Measurements from ENCODE around the gene KREMEN2.

Gene KREMEN2

DNA sequence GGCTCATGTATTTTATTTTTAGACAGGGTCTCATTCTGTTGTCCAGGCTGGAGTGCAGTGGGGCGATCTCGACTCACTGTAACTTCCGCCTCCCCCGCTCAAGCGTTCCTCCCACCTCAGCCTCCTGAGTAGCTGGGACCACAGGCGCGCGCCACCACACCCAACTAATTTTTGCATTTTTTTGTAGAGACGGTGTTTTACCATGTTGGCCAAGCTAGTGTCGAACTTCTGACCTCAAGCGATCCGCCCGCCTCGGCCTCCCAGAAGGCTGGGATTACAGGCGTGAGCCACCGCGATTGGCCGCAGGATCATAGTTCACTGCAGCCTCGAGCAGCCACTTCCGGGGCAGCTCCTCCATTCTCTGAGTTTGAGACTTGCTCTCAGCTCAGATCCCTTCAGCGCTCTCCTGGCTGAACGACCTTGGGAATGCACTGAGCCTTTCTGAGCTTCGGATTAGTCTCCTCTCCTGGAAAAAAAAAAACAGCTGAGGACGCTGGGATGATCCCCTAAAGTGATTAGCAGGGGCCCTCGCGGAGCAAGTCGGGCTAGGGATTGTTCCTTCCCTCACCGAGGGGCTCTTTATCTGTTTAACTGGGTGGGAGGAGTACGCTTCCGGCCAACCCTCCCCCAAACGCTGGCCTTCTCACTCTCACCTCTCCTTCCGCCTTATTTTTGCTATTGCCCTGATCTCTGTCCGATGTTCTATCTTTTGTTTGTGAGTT lies 17.3 kb downstream of the KREMEN2 start:
- no peak for DNase-seq

- no peak for DNase-seq
These were observed 17.8 kb downstream of the KREMEN2 start for GRCh38 chr16:2981899-2982250.

DNA sequence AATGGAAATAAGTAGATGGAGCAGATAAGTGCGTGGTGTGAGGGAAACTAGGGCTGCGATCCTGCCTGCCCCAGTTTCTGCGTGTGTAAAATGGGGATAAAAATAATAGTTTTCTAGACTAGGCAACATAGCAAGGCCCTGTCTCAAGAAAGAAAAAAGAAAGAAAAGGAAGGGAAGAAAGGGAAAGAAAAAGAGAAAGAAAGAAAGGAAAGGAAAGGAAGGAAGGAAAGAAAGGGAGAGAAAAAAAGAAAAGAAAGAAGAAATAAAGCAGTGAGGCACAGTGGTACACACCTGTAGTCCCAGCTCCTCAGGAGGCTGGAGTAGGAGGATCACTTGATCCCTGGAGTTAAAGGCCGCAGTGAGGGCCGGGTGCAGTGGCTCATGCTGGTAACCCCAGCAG lies 18.3 kb downstream of the KREMEN2 start:
- DNase-seq, result no peak

DNA sequence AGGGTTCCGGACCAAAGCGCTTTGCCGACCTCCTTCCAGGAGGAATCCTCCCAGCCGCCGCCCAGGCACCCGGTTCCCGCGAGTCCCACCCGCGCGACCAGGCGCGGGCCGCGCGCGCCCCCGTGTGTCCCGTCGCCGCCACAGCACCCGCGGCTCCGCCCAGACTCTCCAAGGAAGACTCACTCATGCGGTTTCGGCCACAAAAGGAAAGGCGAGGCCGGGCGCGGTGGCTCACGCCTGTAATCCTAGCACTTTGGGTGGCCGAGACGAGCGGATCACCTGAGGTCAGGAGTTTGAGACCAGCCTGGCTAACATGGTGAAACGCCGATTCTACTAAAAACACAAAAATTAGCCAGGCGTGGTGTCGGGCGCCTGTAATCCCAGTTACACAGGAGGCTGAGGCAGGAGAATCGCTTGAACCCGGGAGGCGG lies 19.6 kb downstream of the KREMEN2 start:
- peak; percentile 62 to 79 for DNase-seq

- no peak for DNase-seq
These were observed 21.4 kb downstream of the KREMEN2 start for GRCh38 chr16:2985462-2985861.

GRCh38 chr16:2985893-2986355 lies 21.8 kb downstream of the KREMEN2 start:
- DNase-seq, result no peak

GRCh38 chr16:2986623-2987188 lies 22.6 kb downstream of the KREMEN2 start:
- no peak for DNase-seq

DNA sequence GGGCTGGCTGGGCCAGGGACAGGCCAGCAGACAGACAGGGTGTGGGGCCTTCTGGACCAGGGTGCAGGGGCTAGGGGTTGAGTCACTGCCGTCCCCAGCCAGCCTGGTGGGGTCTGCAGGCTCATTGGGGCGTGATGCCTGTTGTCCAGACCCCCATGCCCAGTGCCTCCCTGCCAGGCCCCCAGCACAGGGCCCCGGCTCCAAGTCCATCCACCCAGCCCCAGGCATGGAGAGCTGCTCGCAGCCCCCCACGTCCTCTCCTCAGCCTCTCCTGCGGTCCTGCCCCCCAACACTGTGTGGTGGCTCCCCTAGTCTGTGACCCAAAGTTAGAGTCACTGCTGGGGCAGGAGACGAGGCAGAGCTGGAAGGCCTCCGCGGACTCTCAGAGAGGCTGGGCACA lies 23.2 kb downstream of the KREMEN2 start:
- no peak for DNase-seq

GRCh38 chr16:2987833-2988232 lies 23.8 kb downstream of the KREMEN2 start:
- no peak for DNase-seq

- no peak for DNase-seq
These were observed 24.6 kb downstream of the KREMEN2 start for GRCh38 chr16:2988590-2989099.

- DNase-seq, result no peak
These were observed 26.8 kb downstream of the KREMEN2 start for GRCh38 chr16:2990891-2991290.

GRCh38 chr16:2991566-2992261 lies 27.6 kb downstream of the KREMEN2 start:
- DNase-seq, result no peak

- no peak for DNase-seq
These were observed 28.5 kb downstream of the KREMEN2 start for GRCh38 chr16:2992383-2993081.

- no peak for DNase-seq
These were observed 32.2 kb downstream of the KREMEN2 start for GRCh38 chr16:2996298-2996697.

GRCh38 chr16:2999929-3000328 lies 35.9 kb downstream of the KREMEN2 start:
- DNase-seq, result no peak

DNA sequence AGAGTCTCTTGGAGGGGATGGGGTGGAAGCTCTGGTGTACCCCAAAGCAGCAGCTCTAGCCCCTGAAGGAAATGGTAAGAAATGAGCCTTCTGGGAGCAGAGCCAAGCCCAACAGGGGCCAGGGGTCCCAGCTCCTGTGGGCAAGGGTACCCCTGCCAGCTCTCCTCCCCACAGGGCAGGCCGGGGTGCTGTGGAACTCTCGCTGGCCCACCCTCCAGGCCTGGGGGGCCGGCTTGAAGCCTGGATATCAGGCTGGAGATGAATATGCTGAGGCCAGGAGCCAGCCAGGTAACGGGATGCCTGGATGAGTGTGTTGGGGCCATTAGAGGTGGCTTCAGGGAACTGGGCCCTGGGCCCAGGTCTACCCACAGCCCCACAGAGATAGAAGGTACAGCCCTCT lies 36.5 kb downstream of the KREMEN2 start:
- no peak for DNase-seq

GRCh38 chr16:3001316-3001715 lies 37.2 kb downstream of the KREMEN2 start:
- no peak for DNase-seq

- peak; percentile 99 for DNase-seq
These were observed 39.7 kb downstream of the KREMEN2 start for GRCh38 chr16:3003582-3004270.

- DNase-seq, result no peak
These were observed 40.2 kb downstream of the KREMEN2 start for GRCh38 chr16:3004319-3004718.

- DNase-seq, result no peak
These were observed 40.8 kb downstream of the KREMEN2 start for GRCh38 chr16:3004781-3005284.

DNA sequence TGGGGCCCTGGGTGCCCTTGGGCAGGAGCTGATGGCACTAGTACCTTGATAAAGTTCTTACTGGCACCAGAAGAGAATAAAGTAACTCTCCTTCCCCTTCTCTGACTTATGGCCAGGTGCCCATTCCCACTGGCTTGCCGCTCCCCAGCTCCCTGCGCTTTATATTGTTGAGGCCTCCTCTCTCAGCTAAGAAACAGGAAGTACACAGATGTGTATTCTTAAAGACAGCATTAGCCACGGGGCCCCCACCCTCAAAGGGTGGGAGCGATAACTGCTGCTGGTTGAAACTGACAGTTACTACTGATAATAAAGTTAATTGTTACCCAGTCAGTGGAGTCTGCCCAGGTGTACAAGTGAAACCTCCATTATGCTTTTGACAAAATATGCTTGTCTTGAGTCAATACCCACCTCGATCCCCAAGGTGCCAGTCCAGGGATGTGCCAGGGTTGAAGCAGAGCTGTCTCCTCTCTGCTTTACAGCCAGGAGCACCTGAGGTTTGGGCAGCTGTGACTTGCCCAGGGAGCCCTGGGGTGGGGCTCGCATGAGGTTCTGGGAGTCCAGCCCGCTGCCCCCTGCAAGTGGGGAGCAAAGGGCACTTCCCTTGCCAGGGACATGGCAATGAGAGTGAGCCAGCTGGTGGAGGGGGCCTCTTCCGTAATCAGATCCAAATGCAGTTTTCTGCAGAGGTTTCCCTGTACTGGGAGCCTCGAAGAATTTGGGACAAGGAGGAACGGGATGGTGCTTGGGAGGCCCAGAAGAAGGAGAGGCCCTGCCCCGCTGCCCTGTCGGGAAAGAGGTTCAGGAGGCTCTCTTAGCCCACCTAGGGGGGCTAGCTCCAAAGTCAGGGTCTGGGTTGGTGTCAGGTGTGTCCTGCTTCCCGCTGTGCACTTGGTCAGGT lies 43.2 kb downstream of the KREMEN2 start:
- no peak for DNase-seq
